A549 (cell line): Measurements from ENCODE around the gene GPR155. TPM values are rescaled to one million over a fixed set of nuclear protein-coding genes. Genes with fewer than 3 reads are reported as not detected.
A peak's percentile ranks its signal among the peaks of the same experiment; 100 is the strongest.
"Not testable (repeated sequence)": the region's sequence is repeated elsewhere in the genome, so short reads cannot be mapped to it uniquely, and the experiment has no call there.

Source experiments
- ATAC-seq, 2 experiments: fragments of 200-7000 bp in 1 of 2; fragments of >200 bp in 1 of 2; cut with Nextera tagmentation in 1 of 2; cut with Tn5 transposase in 1 of 2; 3 replicates each; pipeline versions ENCODE4 v1.8.0 to v1.9.1; 2018 to 2020; ENCODE audit warnings: mild to moderate bottlenecking in 1 of 2, moderate library complexity in 1 of 2
- CTCF ChIA-PET: fragments of 300-600 bp; sonication (Branson Sonifier 250); formaldehyde crosslinking; extraction: SDS; loops from one replicate; lab custom pipeline; 2021; ENCODE audit warnings: antibody characterized with exemption, inconsistent platforms; lab: Yijun Ruan, JAX
- POLR2A ChIA-PET: fragments of 350-600 bp; formaldehyde crosslinking; extraction: SDS; loops from one replicate; lab custom pipeline; 2021; ENCODE audit warnings: antibody characterized with exemption, inconsistent platforms; lab: Yijun Ruan, JAX
- DNase-seq, 2 experiments: peaks; one replicate each; pipeline versions ENCODE4 v3.0.0 to v3.0.0-alpha.2; 2011 to 2016; ENCODE audit warnings: low read depth in 1 of 2, low spot score in 1 of 2
- FAIRE-seq: peaks from 2 replicates; lab custom pipeline; 2011; peaks lifted over from hg19 to GRCh38; lab: Jason Lieb, UNC
- H3K27ac ChIP-seq, 2 experiments: fragments of >200 bp; sonication (Bioruptor Twin); formaldehyde crosslinking; 3 replicates each; pipeline ENCODE4 v1.5.1; 2016 to 2017
- H3K4me1 ChIP-seq: fragments of >200 bp; sonication (Bioruptor Twin); formaldehyde crosslinking; 3 replicates; pipeline ENCODE4 v1.6.1; 2016
- H3K4me2 ChIP-seq: fragments of >200 bp; sonication (Bioruptor Twin); formaldehyde crosslinking; 3 replicates; pipeline ENCODE4 v1.6.1; 2016
- H3K4me3 ChIP-seq: fragments of >200 bp; sonication (Bioruptor Twin); formaldehyde crosslinking; 3 replicates; pipeline ENCODE4 v1.5.1; 2016
- H3K9me3 ChIP-seq: fragments of >200 bp; sonication (Bioruptor Twin); formaldehyde crosslinking; 3 replicates; pipeline ENCODE4 v1.6.1; 2016
- CEBPB ChIP-seq, 2 experiments: fragments of >200 bp in 1 of 2; sonication (Bioruptor Twin) in 1 of 2; formaldehyde crosslinking in 1 of 2; IDR thresholded peaks; 2 replicates each; pipeline ENCODE4 v1.6.1; 2012 to 2016
- CHD2 ChIP-seq: fragments of 150-350 bp; IDR thresholded peaks from 2 replicates; pipeline ENCODE4 v1.6.1; 2014; ENCODE audit warnings: low read length; ENCODE audit not compliant: partially characterized antibody
- CHD4 ChIP-seq: fragments of 200-600 bp; sonication (generic); IDR thresholded peaks from 2 replicates; pipeline ENCODE4 v1.6.1; 2016; ENCODE audit warnings: antibody characterized with exemption, mild to moderate bottlenecking, borderline replicate concordance
- EHF ChIP-seq: fragments of 250-450 bp; sonication (Bioruptor Pico); IDR thresholded peaks from 2 replicates; pipeline ENCODE4 v1.5.0; 2020; ENCODE audit warnings: mild to moderate bottlenecking
- ESRRA ChIP-seq: fragments of 150-350 bp; IDR thresholded peaks from 2 replicates; pipeline ENCODE4 v1.6.1; 2014; ENCODE audit warnings: mild to moderate bottlenecking, low read length, borderline replicate concordance
- KDM1A ChIP-seq: fragments of 200-600 bp; sonication (generic); IDR thresholded peaks from 2 replicates; pipeline ENCODE4 v1.6.1; 2016; ENCODE audit warnings: low read depth, mild to moderate bottlenecking
- MAFK ChIP-seq: fragments of 450-650 bp; IDR thresholded peaks from 2 replicates; pipeline ENCODE4 v1.6.1; 2014; ENCODE audit not compliant: partially characterized antibody
- MAZ ChIP-seq: fragments of 150-350 bp; IDR thresholded peaks from 2 replicates; pipeline ENCODE4 v1.6.1; 2014; ENCODE audit warnings: antibody characterized with exemption, low read depth, low read length, borderline replicate concordance
- NR3C1 ChIP-seq: fragments of >200 bp; sonication (Bioruptor Twin); formaldehyde crosslinking; IDR thresholded peaks from 3 replicates; pipeline ENCODE4 v1.6.1; 2017
- RAD21 ChIP-seq, 2 experiments: fragments of >200 bp in 1 of 2; sonication (Bioruptor Twin) in 1 of 2; formaldehyde crosslinking in 1 of 2; IDR thresholded peaks in 1 of 2; conservative IDR thresholded peaks in 1 of 2; 2 replicates in 1 of 2; 3 replicates in 1 of 2; pipeline ENCODE4 v1.6.1; 2012 to 2018; ENCODE audit warnings: inconsistent platforms in 1 of 2
- RCOR1 ChIP-seq: fragments of 150-350 bp; IDR thresholded peaks from 2 replicates; pipeline ENCODE4 v1.6.1; 2014; ENCODE audit warnings: antibody characterized with exemption, low read length, low read depth
- RFX5 ChIP-seq: fragments of 450-650 bp; IDR thresholded peaks from 2 replicates; pipeline ENCODE4 v1.7.1; 2014; ENCODE audit warnings: antibody characterized with exemption, mild to moderate bottlenecking, moderate library complexity
- SMC3 ChIP-seq: fragments of >200 bp; sonication (Bioruptor Twin); formaldehyde crosslinking; IDR thresholded peaks from 3 replicates; pipeline ENCODE4 v1.6.1; 2018; ENCODE audit warnings: inconsistent platforms
- SREBF2 ChIP-seq: fragments of 450-650 bp; IDR thresholded peaks from 2 replicates; pipeline ENCODE4 v1.6.1; 2014; ENCODE audit warnings: mild to moderate bottlenecking, moderate library complexity
- ZC3H11A ChIP-seq: fragments of 450-650 bp; IDR thresholded peaks from 2 replicates; pipeline ENCODE4 v1.6.1; 2014; ENCODE audit warnings: antibody characterized with exemption, mild to moderate bottlenecking
- ZFP36 ChIP-seq: fragments of 450-650 bp; IDR thresholded peaks from 2 replicates; pipeline ENCODE4 v1.6.1; 2014; ENCODE audit warnings: borderline replicate concordance; ENCODE audit not compliant: partially characterized antibody
- ZSCAN20 ChIP-seq: fragments of 250-450 bp; sonication (Bioruptor Pico); IDR thresholded peaks from 2 replicates; pipeline ENCODE4 v1.8.0; 2022; ENCODE audit warnings: mild to moderate bottlenecking, moderate library complexity
- WGBS: methylation state at CpG from one replicate; pipeline ENCODE4 v1.1.6; 2017; ENCODE audit errors: missing lambda C conversion rate; 5-methylcytosine and 5-hydroxymethylcytosine counted together
- polyA plus RNA-seq, 4 experiments: library from polyadenylated mRNA; depleted of rRNA in 3 of 4; stranded (reverse); fragments of >200 nt; fragmentation: RNase III in 1 of 4; extraction: RNeasy Plus Mini Kit Qiagen cat#74134 plus additional on column Dnase treatment in 1 of 4; gene quantifications; 2 replicates in 3 of 4; 3 replicates in 1 of 4; pipeline ENCODE4 v1.2.3, GENCODE V29; 2011 to 2017
- TF ChIP-seq, protein P1 (sequence below): fragments of 250-450 bp; sonication (Bioruptor Pico); IDR thresholded peaks from 2 replicates; pipeline ENCODE4 v1.5.0; 2020; ENCODE audit warnings: low read depth, mild to moderate bottlenecking, moderate library complexity
- TF ChIP-seq, protein P2 (sequence below): IDR thresholded peaks from 2 replicates; pipeline ENCODE4 v1.6.1; 2012
- TF ChIP-seq, protein P3 (sequence below): fragments of 150-350 bp; IDR thresholded peaks from 2 replicates; pipeline ENCODE4 v1.6.1; 2014; ENCODE audit warnings: low read depth, mild to moderate bottlenecking, low read length
- TF ChIP-seq, protein P4 (sequence below): IDR thresholded peaks from 2 replicates; pipeline ENCODE4 v1.6.1; 2012; ENCODE audit warnings: low read depth, borderline replicate concordance

Gene GPR155
- polyA plus RNA-seq, 2 of the 4 experiments (the other 2 are of a cell fraction), result 0.49 to 1.7 TPM

DNA sequence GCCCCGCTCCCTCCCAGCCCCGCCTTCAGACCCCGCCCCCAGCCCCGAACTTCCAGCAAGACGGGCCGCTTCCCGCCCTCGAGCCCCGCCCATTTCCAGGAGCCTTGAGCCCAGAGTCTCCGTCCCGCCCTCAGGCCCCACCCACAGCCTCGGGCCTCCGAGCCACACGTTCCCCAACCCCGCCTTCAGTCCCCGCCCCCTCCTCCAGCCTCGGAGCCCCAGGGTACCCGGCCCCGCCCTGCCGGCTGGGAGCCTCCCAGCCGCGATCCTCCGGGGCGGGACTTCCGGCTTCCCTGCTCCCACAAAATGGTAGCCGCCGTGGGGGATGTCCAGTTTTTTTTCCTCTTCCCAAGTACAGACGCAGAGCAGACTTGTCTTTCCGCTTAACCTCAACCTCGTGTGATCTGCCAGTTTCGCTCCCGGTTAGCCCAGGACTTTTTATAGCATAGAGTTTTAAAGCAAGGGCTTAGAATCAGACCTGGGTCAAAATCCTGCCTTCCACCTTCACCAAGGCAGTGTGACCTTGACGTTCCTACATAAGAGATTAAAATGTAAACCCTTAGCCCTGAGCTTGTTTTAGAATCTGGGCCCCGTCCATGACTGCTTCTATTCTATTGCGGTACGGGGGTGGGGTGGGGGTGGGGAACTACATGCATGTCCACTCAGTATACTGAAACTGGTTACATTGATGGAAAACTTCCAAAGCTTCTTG, 435 bp upstream of the GPR155 start (continued):
- TF ChIP-seq ZFP36, result no peak

DNA sequence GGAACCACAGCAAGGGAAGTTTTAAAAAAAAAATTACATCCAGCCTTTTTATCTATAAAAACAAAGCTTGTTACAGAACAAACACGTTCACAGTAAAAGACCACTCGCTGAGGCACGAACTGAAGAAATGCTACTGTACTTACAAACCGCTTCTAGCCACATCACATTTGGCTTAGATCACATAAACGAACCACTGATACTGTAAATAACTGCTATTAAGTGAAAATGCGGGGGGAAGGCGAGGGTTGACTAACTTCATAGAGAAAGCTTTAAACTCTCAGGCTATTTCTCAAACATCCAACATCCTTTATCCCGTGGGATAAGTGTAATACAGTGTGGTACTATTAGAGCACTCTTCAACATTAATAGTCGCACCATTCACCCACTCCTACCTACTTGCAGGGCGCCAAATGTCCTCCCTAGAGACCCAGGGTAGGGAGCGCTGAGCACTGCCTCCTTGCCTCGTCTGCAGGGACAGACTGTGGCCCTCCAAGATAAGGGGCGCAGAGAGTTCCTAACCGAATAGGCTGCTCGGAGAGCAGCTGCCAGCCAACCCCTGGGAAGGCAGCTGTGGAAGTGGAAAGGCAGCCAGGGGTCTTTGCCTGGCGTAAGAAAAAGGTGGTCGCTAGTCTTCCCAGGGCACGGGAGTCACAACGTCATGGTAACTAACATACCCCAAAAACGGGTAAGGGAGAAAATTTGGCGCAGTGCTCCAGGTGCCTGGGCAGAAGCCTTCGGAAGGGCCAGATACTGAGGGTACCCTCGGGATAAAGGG, 854 bp downstream of the GPR155 start:
- 0 out of 3 replicates have a peak, but pooled peaks cover 5% of the 10 kb centered on the region for H3K4me1 ChIP-seq
- ATAC-seq, result peak; percentile 9 to 20; a peak in 3 of 6 replicates
- TF ChIP-seq MAFK, result no peak
- TF ChIP-seq EHF (CRISPR knock-in tag), result no peak
- TF ChIP-seq, protein P1, sequence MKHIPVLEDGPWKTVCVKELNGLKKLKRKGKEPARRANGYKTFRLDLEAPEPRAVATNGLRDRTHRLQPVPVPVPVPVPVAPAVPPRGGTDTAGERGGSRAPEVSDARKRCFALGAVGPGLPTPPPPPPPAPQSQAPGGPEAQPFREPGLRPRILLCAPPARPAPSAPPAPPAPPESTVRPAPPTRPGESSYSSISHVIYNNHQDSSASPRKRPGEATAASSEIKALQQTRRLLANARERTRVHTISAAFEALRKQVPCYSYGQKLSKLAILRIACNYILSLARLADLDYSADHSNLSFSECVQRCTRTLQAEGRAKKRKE (CRISPR knock-in tag), result no peak
- TF ChIP-seq RCOR1, result no peak
- no peak for TF ChIP-seq NR3C1
- no peak for TF ChIP-seq RFX5
- TF ChIP-seq ESRRA, result no peak
- no peak for TF ChIP-seq RAD21 (conservative IDR thresholded peaks at IDR 0.05 in 1 of 2, IDR thresholded peaks at IDR 0.05 in 1 of 2)
- TF ChIP-seq ZSCAN20 (CRISPR knock-in tag), result no peak
- TF ChIP-seq CHD4, result no peak
- TF ChIP-seq SREBF2, result no peak
- no peak for TF ChIP-seq SMC3
- TF ChIP-seq, protein P2, sequence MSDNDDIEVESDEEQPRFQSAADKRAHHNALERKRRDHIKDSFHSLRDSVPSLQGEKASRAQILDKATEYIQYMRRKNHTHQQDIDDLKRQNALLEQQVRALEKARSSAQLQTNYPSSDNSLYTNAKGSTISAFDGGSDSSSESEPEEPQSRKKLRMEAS, result no peak
- TF ChIP-seq, protein P3, sequence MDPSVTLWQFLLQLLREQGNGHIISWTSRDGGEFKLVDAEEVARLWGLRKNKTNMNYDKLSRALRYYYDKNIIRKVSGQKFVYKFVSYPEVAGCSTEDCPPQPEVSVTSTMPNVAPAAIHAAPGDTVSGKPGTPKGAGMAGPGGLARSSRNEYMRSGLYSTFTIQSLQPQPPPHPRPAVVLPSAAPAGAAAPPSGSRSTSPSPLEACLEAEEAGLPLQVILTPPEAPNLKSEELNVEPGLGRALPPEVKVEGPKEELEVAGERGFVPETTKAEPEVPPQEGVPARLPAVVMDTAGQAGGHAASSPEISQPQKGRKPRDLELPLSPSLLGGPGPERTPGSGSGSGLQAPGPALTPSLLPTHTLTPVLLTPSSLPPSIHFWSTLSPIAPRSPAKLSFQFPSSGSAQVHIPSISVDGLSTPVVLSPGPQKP, result no peak
- TF ChIP-seq, protein P4, sequence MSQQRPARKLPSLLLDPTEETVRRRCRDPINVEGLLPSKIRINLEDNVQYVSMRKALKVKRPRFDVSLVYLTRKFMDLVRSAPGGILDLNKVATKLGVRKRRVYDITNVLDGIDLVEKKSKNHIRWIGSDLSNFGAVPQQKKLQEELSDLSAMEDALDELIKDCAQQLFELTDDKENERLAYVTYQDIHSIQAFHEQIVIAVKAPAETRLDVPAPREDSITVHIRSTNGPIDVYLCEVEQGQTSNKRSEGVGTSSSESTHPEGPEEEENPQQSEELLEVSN, result no peak
- no peak for TF ChIP-seq CEBPB (IDR thresholded peaks at IDR 0.05)
- no peak for TF ChIP-seq ZC3H11A
- no peak for TF ChIP-seq MAZ
- no peak for TF ChIP-seq KDM1A
- TF ChIP-seq CHD2, result no peak
- no peak for DNase-seq
- ChIA-PET CTCF (interaction anchor here (0.6 to 8.9 kb wide), 5 partner anchors 9 to 114 kb away, joined by 3 to 38 read pairs (median 5); no protein-coding TSS in a partner anchor), POLR2A (interaction anchor here (0.7 kb wide), 1 partner anchor 201 kb away, joined by 3 read pairs; no protein-coding TSS in a partner anchor)
- peak overlapping the region; percentile 61 to 84; a peak in 5 of 6 replicates for H3K27ac ChIP-seq
- H3K9me3 ChIP-seq, result no peaks in the 10 kb centered on the region
- 56% methylated on average over 23 of the region's 23 CpGs for WGBS
- peak overlapping the region; percentile 73 for H3K4me3 ChIP-seq
- FAIRE-seq, result no peak
- peak overlapping the region; percentile 76 for H3K4me2 ChIP-seq

- whole genome bisulfite sequencing, result 91% methylated on average over 9 of the region's 9 CpGs
- H3K9me3 ChIP-seq, H3K4me2 ChIP-seq, H3K4me3 ChIP-seq, POLR2A ChIA-PET, H3K4me1 ChIP-seq, DNase-seq, ATAC-seq, FAIRE-seq, H3K27ac ChIP-seq: not testable (repeated sequence)
- CTCF ChIA-PET, result interaction anchor here (8.9 kb wide), 1 partner anchor 22 kb away, joined by 38 read pairs; no protein-coding TSS in a partner anchor
Measured at GRCh38 chr2:174485045-174485444, 1.8 kb downstream of the GPR155 start.
